HEK293T (cell line): ENCODE data around the gene LAMTOR4.

ENCODE experiments used
- ARNT ChIP-seq: fragments of 450-650 bp; IDR thresholded peaks from 2 replicates; pipeline ENCODE4 v1.6.1; 2017; ENCODE audit warnings: mild to moderate bottlenecking
- BHLHE40 ChIP-seq: fragments of 450-650 bp; IDR thresholded peaks from 2 replicates; pipeline ENCODE4 v1.6.1; 2016; ENCODE audit warnings: mild to moderate bottlenecking, moderate library complexity, borderline replicate concordance
- CTBP1 ChIP-seq: fragments of 450-650 bp; IDR thresholded peaks from 2 replicates; pipeline ENCODE4 v1.6.1; 2016; ENCODE audit warnings: borderline replicate concordance
- FOXA1 ChIP-seq: fragments of 450-650 bp; IDR thresholded peaks from 2 replicates; pipeline ENCODE4 v1.6.1; 2016; ENCODE audit warnings: mild to moderate bottlenecking
- FOXK2 ChIP-seq: fragments of 450-650 bp; IDR thresholded peaks from 2 replicates; pipeline ENCODE4 v1.6.1; 2016; ENCODE audit warnings: mild to moderate bottlenecking
- FOXM1 ChIP-seq: fragments of 450-650 bp; IDR thresholded peaks from 2 replicates; pipeline ENCODE4 v1.6.1; 2017; ENCODE audit warnings: mild to moderate bottlenecking, borderline replicate concordance
- HDGF ChIP-seq: fragments of 450-650 bp; IDR thresholded peaks from 2 replicates; pipeline ENCODE4 v1.6.1; 2017; ENCODE audit warnings: antibody characterized with exemption, borderline replicate concordance
- L3MBTL2 ChIP-seq: fragments of 450-650 bp; conservative IDR thresholded peaks from 2 replicates; pipeline ENCODE4 v1.6.1; 2016; ENCODE audit warnings: mild to moderate bottlenecking
- NFRKB ChIP-seq: fragments of 450-650 bp; IDR thresholded peaks from 2 replicates; pipeline ENCODE4 v1.6.1; 2016; ENCODE audit warnings: mild to moderate bottlenecking, moderate library complexity
- PKNOX1 ChIP-seq: fragments of 450-650 bp; IDR thresholded peaks from 2 replicates; pipeline ENCODE4 v1.6.1; 2016
- SP1 ChIP-seq: fragments of 450-650 bp; IDR thresholded peaks from 2 replicates; pipeline ENCODE4 v1.6.1; 2017
- SUZ12 ChIP-seq: fragments of 450-650 bp; IDR thresholded peaks from 2 replicates; pipeline ENCODE4 v1.6.1; 2016; ENCODE audit warnings: mild to moderate bottlenecking
- TARDBP ChIP-seq: fragments of 450-650 bp; IDR thresholded peaks from 2 replicates; pipeline ENCODE4 v1.6.1; 2016
- ZNF384 ChIP-seq: fragments of 450-650 bp; IDR thresholded peaks from 2 replicates; pipeline ENCODE4 v1.6.1; 2016

GRCh38 chr7:100171840-100172239 lies 23.1 kb downstream of the LAMTOR4 start:
- TF ChIP-seq ARNT (no peak), NFRKB (no peak), L3MBTL2 (no peak), SUZ12 (no peak), PKNOX1 (no peak), CTBP1 (no peak), BHLHE40 (no peak), SP1 (no peak), TARDBP (no peak), ZNF384 (no peak), FOXA1 (no peak), FOXM1 (no peak), FOXK2 (no peak), HDGF (no peak)
